ENCODE data around the gene SYNPO2L. TPM values are rescaled to one million over a fixed set of nuclear protein-coding genes. Genes with fewer than 3 reads are reported as not detected.

The SYNPO2L gene
- total RNA-seq, 2 donors from 2014 or later = 167 to 230 TPM

GRCh38 chr10:73647211-73647874 is 8.5 kb downstream of the SYNPO2L start:
- peak; percentile 69 for DNase-seq (ENCODE audit: low spot score)
- peaks cover 20% of the 10 kb centered on the region for H3K36me3 ChIP-seq
- peaks cover 0 to 42% of the 10 kb centered on the region in 2 donors for H3K4me1 ChIP-seq
- TF ChIP-seq CTCF (IDR thresholded peaks at IDR 0.05) = no peak
- H3K9me3 ChIP-seq = no peaks in the 10 kb centered on the region
- peak overlapping the region; percentile 55 to 60 for H3K4me3 ChIP-seq
- H3K27me3 ChIP-seq = no peaks in the 10 kb centered on the region
- H3K27ac ChIP-seq = peak overlapping the region; percentile 77 to 95

GRCh38 chr10:73646598-73647041 is 9.2 kb downstream of the SYNPO2L start:
- TF ChIP-seq CTCF (IDR thresholded peaks at IDR 0.05) = no peak
- Histone ChIP-seq H3K27ac (peak overlapping the region; percentile 77 to 95), H3K9me3 (no peaks in the 10 kb centered on the region), H3K4me1 (peaks cover 0 to 45% of the 10 kb centered on the region in 2 donors), H3K36me3 (peaks cover 20% of the 10 kb centered on the region), H3K4me3 (peak overlapping the region; percentile 55 to 60), H3K27me3 (no peaks in the 10 kb centered on the region)
- DNase-seq (ENCODE audit: low spot score) = no peak

- TF ChIP-seq CTCF (IDR thresholded peaks at IDR 0.05) = no peak
- Histone ChIP-seq H3K27ac (peak overlapping the region; percentile 77 to 95), H3K36me3 (peaks cover 20% of the 10 kb centered on the region), H3K27me3 (no peaks in the 10 kb centered on the region), H3K9me3 (no peaks in the 10 kb centered on the region), H3K4me1 (peaks cover 0 to 50% of the 10 kb centered on the region in 2 donors), H3K4me3 (no peak overlapping the region)
- no peak for DNase-seq (ENCODE audit: low spot score)
These were observed 10.6 kb downstream of the SYNPO2L start for GRCh38 chr10:73645251-73645650.

- Histone ChIP-seq H3K36me3 (peaks cover 20% of the 10 kb centered on the region), H3K27ac (peak overlapping the region; percentile 77 to 95), H3K4me3 (no peak overlapping the region), H3K9me3 (no peaks in the 10 kb centered on the region), H3K4me1 (peaks cover 0 to 50% of the 10 kb centered on the region in 2 donors), H3K27me3 (no peaks in the 10 kb centered on the region)
- no peak for TF ChIP-seq CTCF (IDR thresholded peaks at IDR 0.05)
- no peak for DNase-seq (ENCODE audit: low spot score)
These were observed 11.1 kb downstream of the SYNPO2L start for GRCh38 chr10:73644767-73645166.

GRCh38 chr10:73644015-73644743 is 11.7 kb downstream of the SYNPO2L start:
- peaks cover 20% of the 10 kb centered on the region for H3K36me3 ChIP-seq
- peak overlapping the region; percentile 57 to 95 for H3K27ac ChIP-seq
- TF ChIP-seq CTCF (IDR thresholded peaks at IDR 0.05) = peak; percentile 64 to 89
- H3K27me3 ChIP-seq = no peaks in the 10 kb centered on the region
- no peak overlapping the region for H3K4me3 ChIP-seq
- peak; percentile 72 for DNase-seq (ENCODE audit: low spot score)
- H3K4me1 ChIP-seq = peaks cover 0 to 48% of the 10 kb centered on the region in 2 donors
- H3K9me3 ChIP-seq = no peaks in the 10 kb centered on the region
